Endometrial microvascular endothelial cells (primary cell): ENCODE data around the gene TMPRSS15. TPM values are rescaled to one million over a fixed set of nuclear protein-coding genes. Genes with fewer than 3 reads are reported as not detected.
"Not testable (repeated sequence)": the region's sequence is repeated elsewhere in the genome, so short reads cannot be mapped to it uniquely, and the experiment has no call there.

Source experiments
- in situ Hi-C: cut with HindIII; loops from 2 replicates; pipeline ENCODE4 v1.10.0; 2017; ENCODE audit warnings: low sequenced_read_pairs, low pct_unique_long_range_greater_than_20kb; ENCODE audit errors: inconsistent ontology term
- total RNA-seq: library from RNA; depleted of rRNA; stranded (reverse); fragments of >200 nt; gene quantifications from one replicate; pipeline ENCODE4 v1.2.3, GENCODE V29; 2015; ENCODE audit errors: inconsistent ontology term

The TMPRSS15 gene
- total RNA-seq, result not detected

DNA sequence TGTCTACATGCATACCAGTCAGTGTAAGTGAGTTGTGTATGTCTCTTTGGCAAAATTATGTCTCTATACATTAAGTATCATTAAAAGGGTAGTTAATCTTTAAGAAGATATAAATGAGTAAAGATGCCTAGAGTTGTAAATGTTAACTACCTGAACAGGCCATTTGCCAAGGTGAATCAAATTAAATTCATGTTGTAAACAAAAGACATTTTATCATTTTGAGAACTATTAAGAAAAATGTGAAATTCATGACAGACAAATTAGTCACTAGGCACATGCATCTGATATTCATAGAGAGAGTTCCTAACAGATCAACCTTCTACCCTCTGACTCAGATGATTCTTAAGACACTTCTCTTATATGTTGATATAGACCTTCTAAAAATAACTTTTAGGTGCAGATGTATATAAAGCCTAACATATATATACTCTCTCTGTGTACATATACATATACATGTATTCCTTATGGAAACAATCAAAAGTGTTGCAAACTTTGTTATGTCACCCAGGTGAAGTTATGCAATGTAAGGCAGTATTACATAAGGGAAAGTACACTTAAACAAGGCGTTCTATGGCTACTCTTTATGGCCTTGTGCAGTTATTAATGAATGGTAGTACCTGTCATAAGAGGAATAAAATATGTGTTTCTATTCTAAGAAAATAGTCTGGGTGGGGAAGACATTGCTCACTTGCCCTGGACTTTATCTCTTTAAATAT, at the start of gene TMPRSS15:
Gene TMPRSS15 (minus strand): TSS at position 51 of the 716 bp plus-strand sequence. CDS start 163 bp downstream, outside the sequence.
- in situ Hi-C loops, result no loop called here

DNA sequence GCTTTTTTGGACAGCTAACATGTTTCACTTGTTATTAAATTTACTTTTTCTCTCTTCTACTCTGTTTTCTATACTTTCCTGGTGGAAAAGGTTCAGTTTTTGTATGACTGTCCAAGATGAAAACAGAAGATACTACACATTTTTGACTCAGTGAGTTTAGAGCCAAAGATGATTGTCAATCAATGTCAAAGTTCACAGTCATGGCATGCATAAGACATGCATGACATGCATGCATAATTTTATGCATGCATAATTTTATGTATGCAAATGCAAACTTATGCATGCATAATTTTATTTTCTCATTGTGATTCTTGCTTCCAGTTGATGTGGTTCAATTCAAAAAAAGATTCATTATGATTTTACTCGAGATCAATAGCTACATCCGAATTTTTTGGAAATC, 48.1 kb upstream of the TMPRSS15 start:
- in situ Hi-C loops, result no loop called here

DNA sequence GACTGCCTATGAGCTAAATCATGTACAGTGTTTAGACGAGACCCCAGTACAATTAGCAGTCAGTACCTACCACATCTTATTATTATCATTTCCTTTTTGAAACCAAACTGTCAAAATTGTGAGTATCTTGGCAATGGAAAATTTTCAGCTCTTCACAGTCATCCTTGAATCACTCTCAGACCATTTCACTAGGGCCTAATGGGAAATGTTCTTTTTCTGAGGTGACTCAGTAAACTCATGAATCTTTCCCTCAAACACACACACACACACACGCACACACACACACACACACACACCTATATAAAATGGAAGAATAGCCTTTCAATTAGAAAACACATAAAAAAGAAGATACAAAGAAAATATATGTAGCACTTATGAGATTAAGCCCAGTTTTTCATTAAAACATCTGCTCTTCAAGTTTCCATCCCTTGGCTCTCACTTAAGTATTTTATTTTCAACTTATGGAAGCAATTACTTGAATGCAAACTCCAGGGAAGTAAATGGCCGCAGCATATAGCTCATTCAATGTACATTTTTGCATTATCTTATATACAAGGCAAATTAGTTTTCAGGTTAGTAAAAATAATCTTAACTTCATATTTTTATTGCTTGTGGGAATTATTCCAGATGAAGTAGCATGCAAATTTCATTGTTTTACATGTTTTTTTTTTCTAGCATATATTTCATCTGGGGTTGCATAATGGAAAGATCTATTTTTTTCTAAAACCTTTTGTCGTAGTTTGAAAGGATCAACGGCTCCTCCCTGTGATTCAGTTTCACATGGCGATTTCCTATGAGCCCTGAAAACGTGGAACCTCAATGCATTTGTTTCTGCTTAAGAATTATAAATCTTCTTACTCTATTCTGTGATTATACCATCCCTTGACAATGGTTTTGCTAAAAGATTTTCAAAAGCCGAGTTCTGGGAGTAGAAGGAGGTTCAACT, 46.3 kb upstream of the TMPRSS15 start:
- in situ Hi-C loops, result no loop called here

DNA sequence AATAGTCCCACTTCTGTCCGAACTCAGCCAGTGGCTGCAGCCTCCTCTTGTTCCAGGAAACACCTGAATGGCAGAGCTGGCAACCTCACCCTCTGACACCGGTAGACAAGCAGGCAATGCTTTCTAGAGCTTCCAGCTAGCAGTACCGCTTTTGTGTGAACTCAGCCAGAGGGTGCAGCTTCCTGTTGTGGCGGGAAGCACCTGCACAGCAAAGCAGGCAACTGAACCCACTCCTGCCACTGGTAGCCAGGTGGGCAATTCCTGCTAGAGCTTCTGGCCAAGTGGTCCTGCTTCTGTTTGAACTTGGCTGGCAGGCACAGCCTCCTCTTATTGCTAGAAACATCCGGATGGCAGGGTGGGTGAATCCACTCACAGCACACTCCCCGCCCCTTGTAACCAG, 40.1 kb upstream of the TMPRSS15 start:
- in situ Hi-C loops, result no loop called here

DNA sequence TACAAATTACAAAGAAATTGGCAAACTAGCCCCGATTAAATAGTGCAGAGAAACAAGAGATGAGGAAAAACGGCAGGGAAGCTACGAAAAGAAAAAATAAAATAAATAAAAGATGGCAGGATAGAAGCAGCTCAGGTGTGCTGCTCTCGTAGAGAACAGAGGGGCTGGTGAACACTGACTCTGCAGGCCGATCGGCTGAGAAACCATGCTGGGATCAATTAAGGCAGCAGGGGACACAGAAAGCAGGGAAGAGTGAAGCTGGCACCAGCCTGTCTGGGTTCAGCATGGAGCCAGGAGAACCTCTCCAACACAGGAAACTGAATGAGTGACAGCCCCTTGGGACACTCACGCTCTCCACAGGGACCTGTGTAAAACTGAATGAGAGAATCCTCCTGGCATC, 39.5 kb upstream of the TMPRSS15 start:
- in situ Hi-C loops, result no loop called here

DNA sequence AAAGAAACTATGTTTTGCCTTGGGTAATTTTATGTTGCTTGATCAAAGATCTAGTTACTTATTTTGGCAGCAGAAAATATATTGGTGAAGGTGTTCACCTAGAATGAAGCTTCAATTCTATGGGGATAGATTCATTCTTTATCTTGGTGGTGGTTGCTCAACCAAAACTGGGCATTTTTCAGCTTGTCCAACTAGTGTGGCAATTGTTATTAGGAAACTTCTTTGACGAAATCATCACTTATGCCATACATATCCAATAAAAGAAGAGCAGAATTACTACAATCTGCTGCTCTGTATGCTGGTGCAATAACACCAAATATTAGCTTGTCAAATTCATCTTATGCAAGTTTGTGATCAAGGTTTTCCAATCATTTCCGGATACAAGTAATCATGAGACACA, 26.8 kb upstream of the TMPRSS15 start:
- in situ Hi-C loops, result no loop called here

DNA sequence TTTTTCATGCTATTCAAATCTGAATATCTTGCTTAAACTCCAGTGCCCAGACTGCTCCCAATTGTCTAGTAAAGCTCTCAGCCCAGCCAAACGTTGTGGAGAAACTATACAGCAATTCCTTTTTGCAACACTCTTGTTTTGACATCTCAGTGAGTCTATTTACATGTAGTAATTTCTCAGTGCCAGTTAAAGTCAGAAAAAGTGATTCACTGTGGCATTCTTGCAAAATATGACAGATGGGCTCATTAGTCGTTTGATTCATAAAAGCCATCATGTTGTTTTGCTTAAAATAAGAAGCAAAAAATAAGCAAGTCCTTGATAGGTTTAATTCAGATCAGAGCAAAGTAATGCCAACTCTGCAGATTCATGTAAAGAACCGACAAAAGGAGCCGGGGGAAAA, 20.7 kb upstream of the TMPRSS15 start:
- in situ Hi-C loops, result no loop called here

DNA sequence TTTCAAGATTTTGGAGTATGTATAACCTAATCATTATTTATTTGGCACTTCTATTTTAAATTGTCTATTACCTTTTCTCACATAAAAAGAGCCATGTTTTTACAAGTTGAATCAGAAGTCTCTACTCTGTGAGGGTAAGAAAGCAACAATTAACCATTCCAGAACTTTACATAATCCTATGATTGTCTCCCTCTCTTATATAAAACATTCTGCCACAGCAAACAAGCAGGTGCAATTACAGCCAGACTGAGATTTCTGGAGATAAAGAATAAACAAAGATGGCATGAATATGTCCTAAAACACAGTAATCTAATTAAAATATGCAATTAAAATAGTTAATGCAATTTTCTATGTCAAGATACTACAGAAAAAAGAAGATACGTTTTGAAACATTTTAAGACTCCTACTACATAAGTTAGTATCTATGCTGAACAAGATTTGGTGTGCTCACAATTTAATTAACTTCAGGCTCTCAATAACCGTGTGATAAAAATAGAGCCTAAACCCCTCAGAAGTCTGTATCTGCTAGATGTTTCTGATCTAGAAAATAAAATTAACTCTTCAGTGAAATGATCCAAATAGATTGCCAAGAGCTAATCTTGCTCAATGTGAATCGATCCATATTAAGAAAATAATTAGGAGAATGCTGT, 13.7 kb upstream of the TMPRSS15 start:
- in situ Hi-C loops, result no loop called here

DNA sequence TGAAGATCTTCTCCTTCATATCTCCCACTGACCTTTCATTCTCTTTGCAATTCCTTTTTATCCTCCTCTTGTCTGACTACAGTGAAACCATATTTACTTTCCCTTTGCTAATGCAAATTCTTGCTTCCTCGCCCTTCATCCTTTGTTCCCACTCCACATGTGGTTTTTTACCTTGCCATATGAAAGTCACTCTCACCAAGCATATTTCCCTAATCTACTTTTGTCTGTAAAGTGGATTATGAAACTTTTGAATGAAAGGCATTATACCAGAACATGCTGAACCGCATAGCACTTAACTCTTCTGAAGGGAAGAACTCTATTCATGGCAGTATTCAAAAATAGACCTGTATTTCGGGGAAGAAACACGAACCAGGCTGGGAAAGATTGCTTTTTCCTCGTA, 8.0 kb upstream of the TMPRSS15 start:
- in situ Hi-C loops, result no loop called here

DNA sequence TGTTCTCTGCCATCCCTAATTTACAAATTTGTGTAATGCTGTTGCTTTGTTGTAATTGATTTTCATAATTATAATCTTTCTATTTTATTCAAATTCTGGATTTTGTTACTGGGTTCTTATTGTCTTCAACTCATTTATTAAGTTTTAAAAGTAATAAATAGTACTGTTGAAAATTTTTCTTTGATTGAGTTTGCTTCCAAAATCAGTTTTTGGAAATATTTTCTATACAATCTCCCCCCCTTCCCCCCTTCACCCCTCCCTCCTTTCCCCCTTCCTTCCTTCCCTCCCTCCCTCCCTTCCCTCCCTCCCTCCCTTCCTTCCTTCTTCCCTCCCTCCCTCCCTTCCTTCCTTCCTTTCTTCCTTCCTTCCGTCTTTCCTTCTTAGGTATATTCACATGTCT, 6.0 kb upstream of the TMPRSS15 start:
- in situ Hi-C loops, result no loop called here

DNA sequence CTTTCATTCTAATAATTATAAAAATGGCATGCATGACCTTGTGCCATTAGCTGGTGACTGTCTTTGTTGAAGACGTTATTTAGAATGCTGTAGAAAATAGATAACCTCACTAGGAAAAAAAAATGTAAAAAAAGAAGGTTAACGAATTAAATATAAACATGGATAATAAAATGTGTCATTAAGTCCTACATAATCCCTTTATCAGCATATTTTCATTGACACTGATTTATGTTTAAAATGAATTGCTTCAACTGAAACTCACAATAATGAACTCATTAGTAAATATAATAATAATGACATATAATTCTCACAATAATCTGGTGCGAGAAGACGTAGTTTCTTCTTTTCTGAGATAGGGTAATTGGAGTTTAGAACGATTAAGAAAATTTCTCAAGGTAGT, 4.7 kb downstream of the TMPRSS15 start:
- in situ Hi-C loops, result no loop called here

DNA sequence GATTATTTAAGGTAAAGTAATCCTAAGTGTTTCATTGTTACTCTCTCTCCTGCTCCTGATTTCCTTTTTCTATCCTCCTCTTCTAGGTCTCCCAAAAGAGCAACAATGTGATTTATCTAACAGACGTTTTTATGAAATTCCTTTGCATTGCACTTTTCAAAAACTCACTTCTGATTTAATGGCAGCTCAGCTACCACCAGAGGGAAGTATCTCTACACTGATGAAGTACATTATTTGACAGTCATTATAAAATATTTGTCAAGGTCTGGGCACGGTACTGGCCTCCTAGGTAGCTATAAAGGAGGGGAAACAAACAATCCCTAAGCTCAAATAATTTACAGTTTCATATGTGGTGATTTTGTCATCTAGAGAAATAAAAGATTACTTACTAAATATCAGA, 15.6 kb downstream of the TMPRSS15 start:
- in situ Hi-C loops, result no loop called here

DNA sequence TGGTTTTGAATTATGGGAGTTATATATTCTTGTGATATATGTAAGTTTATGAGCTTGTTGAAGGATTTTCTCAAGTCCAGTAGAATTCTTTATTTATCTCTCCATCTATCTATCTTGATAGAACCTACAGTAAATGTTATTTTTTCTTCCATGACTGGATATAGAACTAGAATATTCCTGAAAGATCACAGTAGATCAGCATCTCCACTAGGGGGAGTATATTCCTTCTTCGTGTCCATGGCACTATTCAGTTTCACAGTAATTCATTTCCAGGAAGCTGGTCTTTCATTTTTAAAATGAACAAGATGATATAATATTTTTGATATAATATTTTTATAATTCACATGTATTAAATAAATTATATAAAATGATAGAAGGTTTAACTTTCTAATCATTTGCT, 18.8 kb downstream of the TMPRSS15 start:
- in situ Hi-C loops, result no loop called here

DNA sequence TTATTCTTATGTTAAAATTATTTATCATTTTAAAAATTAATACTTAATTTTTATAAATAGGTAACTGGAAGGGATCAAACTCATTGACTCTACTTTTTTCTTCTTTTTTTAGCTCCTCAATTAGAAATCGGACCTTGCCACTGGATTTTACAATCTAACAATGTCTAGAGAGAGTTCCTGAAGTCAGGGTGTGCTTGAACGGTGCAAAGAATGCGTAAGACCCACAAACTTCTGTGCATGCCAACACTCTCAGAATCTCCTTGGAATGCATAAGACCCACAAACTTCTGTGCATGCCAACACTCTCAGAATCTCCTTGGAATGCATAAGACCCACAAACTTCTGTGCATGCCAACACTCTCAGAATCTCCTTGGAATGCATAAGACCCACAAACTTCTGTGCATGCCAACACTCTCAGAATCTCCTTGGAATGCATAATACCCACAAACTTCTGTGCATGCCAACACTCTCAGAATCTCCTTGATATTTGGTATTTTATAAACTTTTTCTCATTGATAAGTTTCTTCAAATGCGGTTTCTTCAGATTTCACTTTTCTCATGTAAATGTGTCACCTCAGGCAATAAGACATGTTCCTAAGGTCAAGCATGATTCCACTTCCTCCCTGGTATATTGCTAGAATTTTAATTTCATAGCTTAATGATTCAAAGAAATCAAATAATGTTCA, 20.5 kb downstream of the TMPRSS15 start:
- in situ Hi-C loops, result not testable (repeated sequence)

DNA sequence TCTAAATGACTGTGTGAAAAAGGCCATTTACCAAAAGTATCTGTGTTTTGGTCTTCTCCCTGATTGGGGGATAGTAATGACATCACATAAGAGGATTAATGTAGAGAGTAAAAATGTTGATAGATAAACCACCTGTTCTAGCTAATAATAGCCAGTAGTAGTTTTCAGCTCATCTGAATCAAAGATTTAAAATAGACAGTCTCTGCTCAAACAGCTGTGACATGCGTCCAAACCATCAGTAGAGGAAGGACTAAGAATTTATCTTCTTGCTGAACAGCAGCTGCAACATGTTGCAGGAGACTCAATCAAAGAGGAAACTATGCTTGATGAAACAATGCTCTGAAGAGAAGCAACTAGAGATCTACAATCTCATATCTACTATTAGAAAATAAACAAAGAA, 21.4 kb downstream of the TMPRSS15 start:
- in situ Hi-C loops, result no loop called here

DNA sequence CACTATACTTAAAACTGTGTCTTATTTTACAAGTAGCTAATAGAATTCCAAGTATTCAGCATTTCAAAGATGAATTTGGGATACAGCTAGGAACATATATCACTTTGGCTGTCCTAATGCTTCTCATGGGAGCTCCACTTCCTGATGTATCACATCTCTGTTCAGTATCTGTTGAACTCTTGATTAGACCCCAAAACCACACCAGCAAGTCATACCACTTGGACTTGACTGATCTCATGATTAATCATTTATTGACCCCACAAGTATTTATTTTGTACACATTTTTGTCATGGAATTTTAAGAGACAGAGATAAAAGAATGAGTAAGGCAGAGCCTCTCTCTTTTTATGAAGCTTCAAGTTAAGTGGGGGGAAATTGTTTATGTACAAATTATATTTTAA, 30.0 kb downstream of the TMPRSS15 start:
- in situ Hi-C loops, result no loop called here

DNA sequence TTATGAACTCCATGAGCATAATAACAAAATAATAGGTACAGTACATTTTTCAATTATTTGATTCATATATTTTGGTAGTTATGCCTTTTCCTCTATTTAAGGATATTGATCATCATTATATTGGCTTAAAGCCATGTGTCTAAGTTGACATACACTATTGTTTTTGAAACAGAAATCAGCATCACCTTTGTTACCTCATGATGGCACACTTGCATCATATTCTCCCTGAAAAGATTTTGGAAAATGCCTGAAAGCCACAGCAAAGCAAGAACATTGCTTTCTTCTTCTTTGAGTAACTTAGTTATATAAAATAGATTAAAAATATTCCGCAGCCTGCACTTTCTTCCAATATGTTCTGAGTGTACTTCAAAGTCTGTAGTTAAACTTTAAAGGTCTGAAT, 33.3 kb downstream of the TMPRSS15 start:
- in situ Hi-C loops, result no loop called here

DNA sequence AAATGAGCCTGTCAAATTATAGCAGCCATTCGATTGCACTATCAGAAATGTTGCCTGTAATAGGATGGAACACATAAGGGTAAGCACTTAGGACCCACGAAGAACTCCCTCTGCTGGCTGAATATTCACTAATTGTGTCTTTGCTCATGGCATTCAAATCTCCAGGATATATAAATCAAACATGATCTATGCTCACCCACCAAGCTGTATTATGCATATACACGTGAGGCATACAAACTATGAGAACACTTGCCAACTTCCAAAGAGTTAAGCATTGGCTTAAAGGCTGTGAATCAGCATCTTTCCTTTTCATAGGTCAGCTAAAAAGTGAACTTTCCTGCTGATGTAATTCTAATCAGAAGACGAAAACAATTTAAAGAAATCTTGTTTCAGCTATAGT, 34.5 kb downstream of the TMPRSS15 start:
- in situ Hi-C loops, result no loop called here

DNA sequence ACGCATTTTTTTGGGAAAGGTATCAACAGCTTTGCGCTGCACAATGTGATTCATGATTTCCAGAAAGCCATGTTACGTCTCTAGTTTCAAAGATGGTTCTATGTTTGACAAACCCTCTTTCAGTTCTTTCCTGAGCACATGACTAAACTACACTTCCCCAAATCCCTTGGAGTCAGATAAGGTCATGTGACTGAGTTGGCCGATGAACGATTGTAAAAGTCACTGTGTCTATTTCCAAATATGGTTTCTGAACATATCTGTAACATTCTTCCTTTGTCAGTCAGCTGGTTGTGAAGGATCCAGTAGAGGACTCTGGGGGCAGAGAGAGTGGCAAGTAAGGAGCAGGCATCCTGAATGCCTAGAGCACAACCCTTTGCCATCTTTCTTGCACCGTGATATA, 35.4 kb downstream of the TMPRSS15 start:
- in situ Hi-C loops, result no loop called here
